Muscle layer of colon (tissue), 2 donors: Measurements from ENCODE around the gene GLCCI1.
"Not testable (repeated sequence)": the region's sequence is repeated elsewhere in the genome, so short reads cannot be mapped to it uniquely, and the experiment has no call there.

ENCODE experiments used
- H3K27ac ChIP-seq: one replicate; pipeline ENCODE4 v1.7.0; 2013; ENCODE audit warnings: low read depth, mild to moderate bottlenecking, low read length, moderate library complexity
- H3K27me3 ChIP-seq, 2 donors: one replicate each; pipeline ENCODE4 v1.7.0; 2013; ENCODE audit warnings: low read length in 2 of 2, mild to moderate bottlenecking in 2 of 2; ENCODE audit not compliant: insufficient read depth in 2 of 2, control insufficient read depth in 1 of 2
- H3K36me3 ChIP-seq: one replicate; pipeline ENCODE4 v1.7.0; 2013; ENCODE audit warnings: mild to moderate bottlenecking, low read length; ENCODE audit not compliant: insufficient read depth
- H3K4me1 ChIP-seq: one replicate; pipeline ENCODE4 v1.7.0; 2013; ENCODE audit warnings: mild to moderate bottlenecking, low read length; ENCODE audit not compliant: insufficient read depth
- H3K4me3 ChIP-seq, 2 donors: one replicate each; pipeline ENCODE4 v1.7.0; 2013; ENCODE audit warnings: low read length in 2 of 2, low read depth in 1 of 2, mild to moderate bottlenecking in 1 of 2, moderate library complexity in 1 of 2
- H3K9ac ChIP-seq: one replicate; pipeline ENCODE4 v1.7.0; 2013; ENCODE audit warnings: low read length
- H3K9me3 ChIP-seq: one replicate; pipeline ENCODE4 v1.7.0; 2013; ENCODE audit warnings: mild to moderate bottlenecking, low read length
- donor health status: abdominal sarcoma.
- donor health status: Adenocarcinoma of cecum.

Gene GLCCI1

DNA sequence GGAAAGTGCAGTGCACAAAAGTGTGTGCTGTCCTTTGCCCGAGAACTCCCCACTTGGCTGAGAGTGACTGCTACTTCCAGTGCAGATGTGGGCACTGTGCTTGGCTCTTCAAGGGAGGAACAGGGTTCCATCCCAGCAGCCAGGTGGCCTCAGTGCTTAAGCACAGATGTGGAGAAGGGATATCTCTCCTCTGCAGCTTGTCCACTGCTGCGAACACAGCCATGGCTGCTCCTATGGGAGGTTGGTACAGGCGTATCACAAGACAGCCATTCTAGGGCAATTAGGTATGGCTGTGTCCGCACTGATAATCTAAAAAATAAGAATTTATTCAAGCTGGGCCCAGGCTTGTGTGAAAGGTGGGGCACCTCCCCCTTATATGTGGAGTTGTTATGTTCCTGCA, 66.6 kb downstream of the GLCCI1 start:
- Histone ChIP-seq H3K27ac (no peak overlapping the region), H3K4me3 (no peak overlapping the region), H3K36me3 (peaks cover 3% of the 10 kb centered on the region), H3K4me1 (no peaks in the 10 kb centered on the region), H3K27me3 (no peaks in the 10 kb centered on the region), H3K9ac (no peak overlapping the region), H3K9me3 (no peaks in the 10 kb centered on the region)

DNA sequence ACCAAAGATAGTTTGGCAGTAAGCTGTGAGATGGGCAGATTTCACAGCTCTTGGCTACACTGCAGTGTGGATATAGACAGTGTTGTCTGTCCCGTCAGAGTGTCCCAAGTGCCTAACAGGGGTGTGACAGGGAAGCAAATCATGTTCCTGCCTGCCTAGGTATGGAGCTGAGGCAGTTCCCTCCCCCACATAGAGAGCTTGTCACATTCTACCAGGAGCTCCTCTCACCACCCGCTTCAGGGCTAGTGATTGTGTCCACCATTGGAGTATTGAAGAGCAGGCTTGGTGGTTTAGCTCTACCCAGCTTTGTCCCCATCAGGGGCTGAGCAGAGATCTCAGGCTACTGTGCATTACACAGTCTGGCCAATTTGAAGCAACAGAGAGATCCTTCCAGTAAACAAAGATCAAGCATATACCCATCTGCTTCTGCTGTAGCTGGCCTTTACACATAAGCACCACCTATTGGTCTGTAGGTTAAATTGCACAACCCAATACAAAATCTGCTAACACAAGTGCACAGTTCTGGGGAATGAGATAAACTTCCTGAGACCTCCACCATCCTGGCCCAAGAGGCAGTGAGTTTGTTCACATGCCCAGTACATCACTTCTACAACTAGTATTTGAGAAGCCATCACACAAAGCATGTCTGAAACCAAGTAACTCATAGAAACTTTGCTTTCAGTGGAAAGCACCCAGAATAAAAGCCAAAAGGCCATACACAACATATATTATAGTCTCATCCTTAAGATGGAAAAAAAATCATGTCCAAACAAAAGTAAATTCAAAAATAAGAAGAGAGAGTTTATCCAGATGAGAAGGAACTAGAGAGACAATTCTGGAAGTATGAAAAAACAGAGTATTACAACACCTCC, 67.3 kb downstream of the GLCCI1 start:
- H3K9ac ChIP-seq = no peak overlapping the region
- H3K27ac ChIP-seq = no peak overlapping the region
- H3K4me1 ChIP-seq = no peaks in the 10 kb centered on the region
- H3K36me3 ChIP-seq = peaks cover 3% of the 10 kb centered on the region
- H3K4me3 ChIP-seq = no peak overlapping the region
- H3K27me3 ChIP-seq = no peaks in the 10 kb centered on the region
- H3K9me3 ChIP-seq = no peaks in the 10 kb centered on the region

DNA sequence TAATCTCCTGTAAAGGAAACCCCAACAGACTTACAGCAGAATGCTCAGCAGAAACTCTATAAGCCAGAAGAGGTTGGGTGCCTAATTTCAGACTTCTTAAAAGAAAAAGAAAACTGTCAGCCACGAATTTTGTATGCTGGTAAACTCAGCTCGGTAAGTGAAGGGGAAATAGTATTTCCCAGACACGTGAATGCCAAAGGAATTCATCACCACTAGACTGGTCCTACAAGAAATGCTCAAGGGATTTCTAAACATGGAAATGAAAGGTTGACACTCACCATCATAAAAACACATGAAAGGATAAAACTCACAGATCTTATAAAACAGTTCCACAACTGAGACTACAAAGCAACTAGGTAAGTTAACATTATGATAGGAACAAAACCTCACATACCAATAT, 68.6 kb downstream of the GLCCI1 start:
- Histone ChIP-seq H3K36me3 (peaks cover 3% of the 10 kb centered on the region), H3K9me3 (no peaks in the 10 kb centered on the region), H3K9ac (no peak overlapping the region), H3K27ac (no peak overlapping the region), H3K4me3 (no peak overlapping the region), H3K27me3 (no peaks in the 10 kb centered on the region), H3K4me1 (no peaks in the 10 kb centered on the region)

DNA sequence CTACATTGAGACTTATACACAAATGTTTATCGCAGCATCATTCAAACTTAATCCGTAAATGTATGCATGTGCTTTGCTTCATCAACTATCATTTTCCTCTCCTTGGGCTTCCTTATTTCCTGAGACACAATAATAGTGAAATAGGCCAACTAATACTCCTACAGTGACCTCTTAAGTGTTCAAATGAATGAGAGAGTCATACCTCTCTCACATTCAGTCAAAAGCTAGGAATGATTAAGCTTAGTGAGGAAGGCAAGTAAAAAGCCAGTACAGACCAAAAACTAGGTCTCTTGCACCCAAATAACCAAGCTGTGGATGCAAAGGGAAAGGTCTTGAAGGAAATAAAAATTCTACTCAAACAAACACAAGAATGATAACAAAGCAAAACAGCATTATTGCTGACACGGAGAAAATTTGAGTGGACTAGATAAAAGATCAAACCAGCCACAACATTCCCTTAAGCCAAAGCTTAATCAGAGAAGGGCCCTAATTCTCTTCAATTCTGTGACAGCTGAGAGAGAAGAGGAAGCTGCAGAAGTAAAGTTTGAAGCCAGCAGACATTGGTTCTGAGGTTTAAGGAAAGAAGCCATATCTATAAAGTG, 72.3 kb downstream of the GLCCI1 start:
- Histone ChIP-seq H3K27me3 (no peaks in the 10 kb centered on the region), H3K27ac (no peak overlapping the region), H3K4me1 (no peaks in the 10 kb centered on the region), H3K9me3 (no peaks in the 10 kb centered on the region), H3K36me3 (peaks cover 2% of the 10 kb centered on the region), H3K4me3 (no peak overlapping the region), H3K9ac (no peak overlapping the region)

DNA sequence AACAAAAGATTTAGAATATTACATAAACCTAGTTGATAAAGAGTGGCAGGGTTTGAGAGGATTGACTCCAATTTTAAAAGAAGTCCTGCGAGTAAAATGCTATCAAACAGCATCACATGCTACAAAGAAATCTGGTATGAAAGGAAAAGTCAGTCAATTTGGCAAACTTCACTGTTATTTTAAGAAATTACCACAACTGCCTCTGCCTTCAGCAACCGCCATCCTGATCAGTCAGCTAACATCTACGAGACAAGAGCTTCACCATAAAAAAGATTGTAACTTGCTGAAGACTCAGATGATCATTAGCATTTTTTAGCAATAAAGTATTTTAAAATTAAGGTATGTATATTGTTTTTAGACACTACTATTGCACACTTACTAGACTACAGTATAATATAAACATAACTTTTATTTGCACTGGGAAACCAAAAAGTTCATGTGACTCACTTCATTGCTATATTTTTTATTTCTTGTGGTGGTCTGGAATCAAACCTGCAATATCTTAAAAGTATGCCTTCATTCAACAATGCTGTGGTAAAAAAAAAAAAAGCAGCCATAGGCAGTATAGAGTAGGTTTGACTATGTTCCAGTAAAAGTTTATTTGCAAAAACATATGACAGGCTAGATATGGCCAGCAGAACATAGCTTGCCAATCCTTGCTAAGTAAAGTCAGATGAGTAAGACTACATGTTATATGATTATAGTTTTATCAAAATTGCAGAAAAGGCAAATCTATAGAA, 74.4 kb downstream of the GLCCI1 start:
- Histone ChIP-seq H3K27ac (no peak overlapping the region), H3K36me3 (no peaks in the 10 kb centered on the region), H3K9ac (no peak overlapping the region), H3K9me3 (no peaks in the 10 kb centered on the region), H3K27me3 (no peaks in the 10 kb centered on the region), H3K4me3 (no peak overlapping the region), H3K4me1 (no peaks in the 10 kb centered on the region)

DNA sequence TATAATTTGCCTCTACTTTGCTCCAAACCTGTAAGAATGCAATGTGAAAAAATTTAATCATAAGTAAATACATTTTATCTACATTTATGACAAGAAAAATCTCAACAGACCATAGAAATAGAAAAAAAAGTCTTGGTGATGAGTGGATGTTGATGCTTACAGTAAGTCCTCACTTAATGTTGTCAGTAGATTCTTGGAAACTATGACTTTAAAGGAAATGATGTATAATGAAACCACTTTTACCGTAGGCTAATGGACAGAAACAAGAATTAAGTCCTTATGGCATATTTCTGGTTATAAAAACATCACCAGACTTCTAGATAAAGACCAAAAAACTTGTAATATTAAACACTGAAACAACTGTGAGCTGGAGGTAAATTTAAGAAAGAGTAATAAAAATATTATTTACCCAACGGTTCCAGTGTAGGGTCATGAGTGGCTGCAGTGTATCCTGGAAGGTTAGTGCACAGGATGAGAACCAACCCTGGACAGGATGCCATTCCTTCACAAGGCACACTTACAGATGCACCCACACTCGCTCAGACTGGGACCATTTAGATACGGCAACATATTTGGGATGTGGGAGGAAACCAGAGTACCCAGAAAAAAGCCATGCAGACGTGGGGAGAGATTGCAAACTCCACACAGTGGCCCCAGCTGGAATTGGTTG, 76.3 kb downstream of the GLCCI1 start:
- H3K27ac ChIP-seq = no peak overlapping the region
- no peaks in the 10 kb centered on the region for H3K9me3 ChIP-seq
- no peak overlapping the region for H3K9ac ChIP-seq

GRCh38 chr7:8048067-8048466, 79.5 kb downstream of the GLCCI1 start:
- not testable (repeated sequence) for H3K27ac ChIP-seq, H3K9me3 ChIP-seq, H3K9ac ChIP-seq, H3K4me3 ChIP-seq, H3K27me3 ChIP-seq, H3K4me1 ChIP-seq, H3K36me3 ChIP-seq

More for the DNA sequence above, 76.3 kb downstream of the GLCCI1 start:
- H3K4me3 ChIP-seq = no peak overlapping the region
- no peaks in the 10 kb centered on the region for H3K36me3 ChIP-seq
- H3K4me1 ChIP-seq = no peaks in the 10 kb centered on the region
- no peaks in the 10 kb centered on the region for H3K27me3 ChIP-seq

DNA sequence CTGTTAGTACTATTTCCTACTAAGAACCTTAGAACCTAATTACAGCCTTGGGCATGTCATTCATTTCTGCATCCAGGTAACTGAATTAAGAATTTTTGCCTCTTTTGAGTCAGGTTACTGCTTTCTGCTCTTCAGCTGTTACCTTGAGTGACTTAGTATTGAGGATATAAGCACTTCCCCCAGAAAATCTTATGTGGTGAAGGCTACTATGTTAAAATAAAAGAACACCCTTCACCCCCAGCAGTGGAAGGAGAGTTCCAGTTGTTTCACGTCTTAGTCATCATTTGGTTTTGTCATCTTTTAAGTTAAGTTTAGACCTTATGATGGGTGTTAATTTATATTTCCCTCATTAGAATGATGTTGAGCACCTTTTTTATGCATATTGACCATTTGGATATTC, 82.8 kb downstream of the GLCCI1 start:
- no peak overlapping the region for H3K27ac ChIP-seq
- H3K27me3 ChIP-seq = no peaks in the 10 kb centered on the region
- H3K4me3 ChIP-seq = no peak overlapping the region
- no peak overlapping the region for H3K9ac ChIP-seq
- no peaks in the 10 kb centered on the region for H3K36me3 ChIP-seq
- no peaks in the 10 kb centered on the region for H3K4me1 ChIP-seq
- no peaks in the 10 kb centered on the region for H3K9me3 ChIP-seq

DNA sequence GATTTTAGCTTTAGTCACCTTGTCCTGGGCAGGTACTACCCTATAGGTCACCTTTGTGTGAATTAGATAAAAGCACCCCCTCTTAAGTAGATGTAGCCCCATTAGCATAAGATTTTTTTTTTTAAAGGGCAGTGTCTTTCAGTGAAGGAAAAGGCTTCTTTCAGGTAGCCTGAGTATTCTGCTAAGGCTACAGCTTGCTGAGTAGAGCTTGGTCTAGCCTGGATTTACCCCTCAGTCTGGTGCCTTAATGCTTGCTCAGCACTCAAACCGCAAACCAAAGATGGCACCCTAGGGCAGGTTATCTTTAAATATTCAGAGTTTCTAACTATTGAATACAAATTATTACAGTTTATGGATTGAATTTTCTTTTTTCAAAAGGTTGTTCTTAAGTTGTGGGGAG, 83.4 kb downstream of the GLCCI1 start:
- no peaks in the 10 kb centered on the region for H3K27me3 ChIP-seq
- H3K4me1 ChIP-seq = no peaks in the 10 kb centered on the region
- no peaks in the 10 kb centered on the region for H3K36me3 ChIP-seq
- no peak overlapping the region for H3K4me3 ChIP-seq
- H3K9me3 ChIP-seq = no peaks in the 10 kb centered on the region
- H3K9ac ChIP-seq = no peak overlapping the region
- H3K27ac ChIP-seq = no peak overlapping the region

GRCh38 chr7:8052824-8053223, 84.2 kb downstream of the GLCCI1 start:
- no peak overlapping the region for H3K9ac ChIP-seq
- no peaks in the 10 kb centered on the region for H3K36me3 ChIP-seq
- no peaks in the 10 kb centered on the region for H3K27me3 ChIP-seq

GRCh38 chr7:8056439-8056838, 87.8 kb downstream of the GLCCI1 start:
- H3K4me1 ChIP-seq = no peaks in the 10 kb centered on the region
- H3K9ac ChIP-seq = no peak overlapping the region
- H3K27ac ChIP-seq = no peak overlapping the region
- no peaks in the 10 kb centered on the region for H3K27me3 ChIP-seq
- H3K4me3 ChIP-seq = no peak overlapping the region
- H3K36me3 ChIP-seq = no peaks in the 10 kb centered on the region
- no peaks in the 10 kb centered on the region for H3K9me3 ChIP-seq

More at GRCh38 chr7:8052824-8053223, 84.2 kb downstream of the GLCCI1 start:
- H3K27ac ChIP-seq = no peak overlapping the region
- no peaks in the 10 kb centered on the region for H3K9me3 ChIP-seq
- no peak overlapping the region for H3K4me3 ChIP-seq
- no peaks in the 10 kb centered on the region for H3K4me1 ChIP-seq
